RWPE1 (cell line): ENCODE data around the gene APBB1.

Experiments used
- CTCF ChIA-PET: fragments of 350-600 bp; sonication (Branson Sonifier 250); formaldehyde crosslinking; extraction: SDS; loops from one replicate; lab custom pipeline; 2021; lab: Yijun Ruan, JAX
- POLR2A ChIA-PET: fragments of 400-600 bp; formaldehyde crosslinking; extraction: SDS; loops from one replicate; lab custom pipeline; 2020; ENCODE audit warnings: antibody characterized with exemption; ENCODE audit not compliant: low non-redundant PET; lab: Yijun Ruan, JAX
- DNase-seq: peaks from one replicate; pipeline ENCODE4 v3.0.0; 2012; ENCODE audit warnings: low spot score
- H3K27ac ChIP-seq: fragments of 450-650 bp; 2 replicates; pipeline ENCODE4 v1.5.1; 2017
- CTCF ChIP-seq: fragments of 450-650 bp; conservative IDR thresholded peaks from 2 replicates; pipeline ENCODE4 v1.5.1; 2017; ENCODE audit warnings: low read depth, mild to moderate bottlenecking

APBB1 gene

GRCh38 chr11:6362185-6362872 is 56.6 kb downstream of the APBB1 start:
- no peak for TF ChIP-seq CTCF
- ChIA-PET CTCF (interaction anchor here (0.5 to 2.1 kb wide), 24 partner anchors 9 to 1736 kb away, joined by 3 to 18 read pairs (median 4); no protein-coding TSS in a partner anchor), POLR2A (no interaction called here)
- DNase-seq = no peak
- H3K27ac ChIP-seq = no peak overlapping the region

GRCh38 chr11:6360183-6360582 is 58.7 kb downstream of the APBB1 start:
- no peak for TF ChIP-seq CTCF
- CTCF ChIA-PET = interaction anchor here (0.8 kb wide), 1 partner anchor 39 kb away, joined by 3 read pairs; no protein-coding TSS in a partner anchor
- no peak for DNase-seq
- no peak overlapping the region for H3K27ac ChIP-seq
- POLR2A ChIA-PET = no interaction called here

- POLR2A ChIA-PET = no interaction called here
- peak; percentile 63 for DNase-seq
- no peak for TF ChIP-seq CTCF
- no peak overlapping the region for H3K27ac ChIP-seq
- CTCF ChIA-PET = interaction anchor here (0.6 to 0.8 kb wide), 2 partner anchors 347 to 946 kb away, joined by 3 to 4 read pairs; no protein-coding TSS in a partner anchor
Observed at GRCh38 chr11:6357222-6357621, 61.7 kb downstream of the APBB1 start.

- no peak for DNase-seq
- CTCF ChIA-PET = interaction anchor here (0.6 kb wide), 2 partner anchors 8 to 348 kb away, joined by 3 to 5 read pairs; no protein-coding TSS in a partner anchor
- POLR2A ChIA-PET = no interaction called here
- no peak for TF ChIP-seq CTCF
- H3K27ac ChIP-seq = no peak overlapping the region
Observed at GRCh38 chr11:6356503-6357055, 62.3 kb downstream of the APBB1 start.

- no peak for DNase-seq
- H3K27ac ChIP-seq = no peak overlapping the region
- no peak for TF ChIP-seq CTCF
- ChIA-PET CTCF (interaction anchor here (0.6 to 2.3 kb wide), 7 partner anchors 8 to 344 kb away, joined by 3 to 19 read pairs (median 5); no protein-coding TSS in a partner anchor), POLR2A (no interaction called here)
Observed at GRCh38 chr11:6354651-6355485, 64.0 kb downstream of the APBB1 start.
